ENCODE results near the gene MRTFA. TPM values are rescaled to one million over a fixed set of nuclear protein-coding genes. Genes with fewer than 3 reads are reported as not detected.

MRTFA gene
- total RNA-seq, 1 donor from 2014 or later: 24.9 TPM

DNA sequence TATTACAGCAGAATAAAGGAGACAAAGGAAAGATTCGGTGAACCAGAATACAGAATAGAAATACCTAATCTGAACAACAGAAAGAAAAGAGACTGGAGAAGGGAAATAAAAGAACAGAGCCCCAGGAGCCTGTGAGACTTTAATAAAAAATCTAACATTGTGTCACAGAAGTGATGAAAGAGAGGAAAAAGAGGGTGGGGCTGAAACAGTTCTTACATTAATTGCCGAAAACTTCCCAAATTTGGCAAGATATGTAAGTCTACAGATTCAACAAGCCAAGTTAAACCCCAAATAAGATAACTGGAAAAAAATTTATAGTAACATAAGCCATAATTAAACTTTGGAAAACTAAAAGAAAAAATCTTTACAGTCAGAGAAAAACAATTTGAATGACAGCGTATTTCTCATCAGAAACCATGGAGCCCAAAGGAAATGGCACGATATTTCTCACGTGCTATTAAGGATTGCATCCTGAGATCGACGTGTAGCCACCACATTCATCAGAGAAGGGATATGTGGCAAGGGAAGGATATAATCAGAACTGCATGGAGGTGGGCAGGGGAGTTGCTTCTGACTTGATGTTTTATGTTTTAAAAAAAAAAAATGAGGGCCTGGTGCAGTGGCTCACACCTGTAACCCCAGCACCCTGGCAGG is 192.2 kb downstream of the MRTFA start:
- FAIRE-seq (no peak), DNase-seq (ENCODE audit: low spot score in 2 of 2) (no peak)

- no peak for FAIRE-seq
- no peak for DNase-seq (ENCODE audit: low spot score in 2 of 2)
These were observed 192.8 kb downstream of the MRTFA start for GRCh38 chr22:40443732-40444131.

- DNase-seq (ENCODE audit: low spot score in 2 of 2): no peak
- FAIRE-seq: no peak
These were observed 194.6 kb downstream of the MRTFA start for GRCh38 chr22:40441761-40442390.

GRCh38 chr22:40436505-40437431 is 199.8 kb downstream of the MRTFA start:
- FAIRE-seq: no peak

DNA sequence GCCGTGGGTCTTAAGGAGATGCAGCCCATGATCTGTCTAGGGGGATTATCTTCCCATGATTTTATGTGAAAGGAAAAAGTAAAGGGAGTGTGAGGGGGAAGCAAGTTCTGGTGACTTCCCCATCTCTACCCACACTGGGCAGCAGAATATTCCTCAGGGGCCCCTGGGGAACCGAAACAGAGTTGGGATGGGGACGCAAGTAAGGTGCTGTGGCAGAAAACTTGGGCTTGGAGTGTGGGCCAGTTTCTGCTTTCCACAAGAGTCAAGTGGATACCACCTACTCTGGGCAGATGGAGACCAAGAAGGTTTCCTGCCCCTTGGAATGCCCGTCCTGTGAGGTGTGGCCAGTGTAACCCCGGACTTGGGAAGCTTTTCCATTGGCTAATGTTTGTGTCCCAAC is 201.8 kb downstream of the MRTFA start:
- FAIRE-seq (no peak), DNase-seq (ENCODE audit: low spot score in 2 of 2) (no peak)

More at GRCh38 chr22:40436505-40437431, 199.8 kb downstream of the MRTFA start:
- no peak for DNase-seq (ENCODE audit: low spot score in 2 of 2)

DNA sequence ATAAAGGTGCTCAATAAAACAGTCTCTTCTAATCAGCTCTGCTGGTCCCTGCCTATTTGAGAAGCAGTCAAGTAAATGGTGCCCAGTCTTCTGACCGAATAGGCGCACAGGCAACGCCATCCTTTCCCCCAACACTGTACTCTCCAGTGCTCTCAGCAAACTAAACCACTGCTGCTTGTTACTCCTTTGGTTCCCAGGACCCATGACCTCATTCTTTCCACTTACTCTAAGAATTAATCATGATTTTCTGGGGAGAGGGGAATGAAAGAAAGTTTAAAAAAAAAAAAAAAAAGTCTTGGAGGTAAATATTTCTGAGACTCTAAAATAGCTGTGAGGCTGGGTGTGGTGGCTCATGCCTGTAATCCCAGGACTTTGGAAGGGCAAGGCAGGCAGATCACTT is 202.4 kb downstream of the MRTFA start:
- no peak for FAIRE-seq
- no peak for DNase-seq (ENCODE audit: low spot score in 2 of 2)

- DNase-seq (ENCODE audit: low spot score in 2 of 2) (no peak), FAIRE-seq (no peak)
These were observed 203.0 kb downstream of the MRTFA start for GRCh38 chr22:40433416-40434090.

- DNase-seq (ENCODE audit: low spot score in 2 of 2) (no peak), FAIRE-seq (no peak)
These were observed 203.9 kb downstream of the MRTFA start for GRCh38 chr22:40432625-40433024.

GRCh38 chr22:40432157-40432556 is 204.4 kb downstream of the MRTFA start:
- DNase-seq (ENCODE audit: low spot score in 2 of 2): no peak
- FAIRE-seq: no peak

DNA sequence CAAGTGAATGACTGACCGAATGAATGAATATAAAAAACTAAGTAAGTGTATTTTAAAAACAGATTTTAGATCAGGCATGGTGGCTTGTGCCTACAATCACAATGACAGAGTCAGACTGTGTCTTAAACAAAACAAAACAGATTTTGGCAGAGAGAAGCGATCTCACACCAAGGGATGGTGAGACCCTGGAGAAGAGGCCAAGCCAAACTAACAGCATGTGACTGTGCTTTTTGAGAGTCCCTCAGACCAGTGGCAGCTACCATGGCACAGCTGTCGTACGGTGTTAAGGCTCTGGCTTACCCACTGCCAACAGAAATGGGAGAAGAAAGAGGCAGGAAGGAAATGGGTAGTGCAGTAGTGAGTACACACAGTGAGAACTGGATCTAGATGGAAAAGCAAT is 205.5 kb downstream of the MRTFA start:
- DNase-seq (ENCODE audit: low spot score in 2 of 2) (no peak), FAIRE-seq (no peak)

GRCh38 chr22:40429481-40429880 is 207.0 kb downstream of the MRTFA start:
- DNase-seq (ENCODE audit: low spot score in 2 of 2) (no peak), FAIRE-seq (no peak)

DNA sequence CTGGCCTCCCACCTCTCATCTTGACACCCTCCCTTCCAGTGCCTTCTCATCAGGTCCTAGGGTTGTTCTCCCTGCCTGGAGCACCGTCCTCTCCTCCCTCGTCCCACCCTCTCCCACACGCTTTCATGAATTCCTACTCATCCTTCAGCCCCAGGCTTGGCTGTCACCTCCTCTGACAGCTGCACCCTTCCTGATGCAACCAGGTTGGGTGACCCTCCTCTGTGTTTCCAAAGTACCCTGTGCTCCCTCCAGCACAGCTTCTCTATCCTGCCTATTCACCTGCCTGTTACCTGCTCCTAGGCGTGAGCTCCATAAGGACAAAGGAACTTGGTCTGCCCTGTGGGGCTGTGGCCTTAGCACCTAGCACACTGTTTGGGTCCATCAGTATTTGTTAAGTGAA is 207.7 kb downstream of the MRTFA start:
- FAIRE-seq (no peak), DNase-seq (ENCODE audit: low spot score in 2 of 2) (no peak)

GRCh38 chr22:40426594-40427333 is 209.8 kb downstream of the MRTFA start:
- FAIRE-seq (no peak), DNase-seq (ENCODE audit: low spot score in 2 of 2) (peak in 1 of 2 donors; percentile 66)

DNA sequence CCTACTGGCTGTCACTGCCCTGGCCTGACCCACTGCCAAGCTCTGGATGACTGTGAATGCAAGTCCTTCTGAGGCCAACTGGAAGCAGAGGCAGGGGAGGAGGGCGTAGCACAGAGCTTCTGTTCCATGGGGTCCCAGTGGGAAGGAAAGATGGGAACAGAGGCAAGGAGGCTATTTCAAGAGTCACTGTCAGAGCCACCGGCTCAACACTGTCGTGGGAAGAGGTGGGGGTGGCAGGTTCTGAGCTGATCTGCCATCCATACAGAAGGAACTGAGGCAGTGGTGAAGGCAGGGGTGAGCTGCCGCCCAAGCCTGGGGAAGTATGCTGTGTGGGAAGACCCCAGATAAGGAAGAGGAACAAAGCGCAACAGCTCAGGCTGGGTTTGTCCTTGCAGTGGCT is 211.4 kb downstream of the MRTFA start:
- DNase-seq (ENCODE audit: low spot score in 2 of 2) (no peak), FAIRE-seq (no peak)

- FAIRE-seq (no peak), DNase-seq (ENCODE audit: low spot score in 2 of 2) (no peak)
These were observed 212.5 kb downstream of the MRTFA start for GRCh38 chr22:40423882-40424640.

DNA sequence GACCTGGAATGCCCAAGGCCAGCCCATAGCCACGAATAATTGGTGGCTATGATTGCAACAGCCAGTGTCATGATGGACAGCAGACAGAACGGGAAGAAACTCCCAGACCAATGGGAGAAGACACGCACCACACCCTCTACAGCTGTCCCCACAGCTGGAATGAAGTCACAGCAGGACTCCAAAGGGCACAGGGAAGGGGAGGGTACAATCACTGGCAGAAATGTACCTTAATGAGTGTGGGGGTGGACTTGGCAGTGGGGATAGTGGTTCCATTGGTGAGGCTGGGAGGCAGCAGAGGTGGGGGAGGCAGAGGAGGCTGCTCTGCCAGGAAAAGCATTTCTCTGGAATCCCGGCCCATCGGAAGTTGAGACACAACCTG is 213.2 kb downstream of the MRTFA start:
- DNase-seq (ENCODE audit: low spot score in 2 of 2) (no peak), FAIRE-seq (no peak)

DNA sequence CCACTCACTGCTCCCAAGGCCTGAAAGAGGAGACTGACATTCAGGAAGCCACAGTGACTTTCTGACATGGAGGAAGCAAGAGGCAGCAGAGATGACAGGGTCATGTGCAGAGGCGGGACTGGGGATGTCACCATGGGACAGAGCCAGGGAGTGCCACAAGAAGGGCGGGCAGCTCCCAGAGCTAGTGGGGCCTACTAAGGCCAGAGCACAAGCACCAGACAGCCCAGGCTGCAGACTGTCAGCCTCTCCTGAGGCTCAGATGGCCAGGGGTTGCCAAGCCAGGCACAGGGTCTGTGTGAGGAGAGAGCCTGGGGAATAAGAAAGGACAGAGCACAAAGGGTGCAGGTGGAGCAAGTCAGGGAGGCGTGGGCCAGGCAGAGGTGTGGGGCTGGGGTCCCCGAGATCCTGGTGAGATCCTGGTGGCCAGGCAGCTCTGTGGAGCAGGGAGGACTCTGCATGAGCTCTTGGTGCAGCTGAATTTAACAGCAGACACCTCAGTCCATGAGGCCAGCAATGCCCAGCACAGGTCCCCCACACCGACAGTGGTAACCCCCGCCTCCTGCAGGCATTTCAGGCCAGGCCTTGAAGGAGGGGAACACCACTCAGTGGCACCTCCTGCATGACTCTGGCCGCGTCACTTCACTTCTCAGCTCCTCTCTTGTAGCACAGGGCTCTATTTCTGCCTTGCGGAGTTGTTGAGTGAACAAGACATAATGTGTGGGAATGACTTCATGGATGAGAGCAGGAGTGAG is 213.8 kb downstream of the MRTFA start:
- no peak for DNase-seq (ENCODE audit: low spot score in 2 of 2)
- FAIRE-seq: no peak

- FAIRE-seq: no peak
These were observed 214.6 kb downstream of the MRTFA start for GRCh38 chr22:40421941-40422340.

DNA sequence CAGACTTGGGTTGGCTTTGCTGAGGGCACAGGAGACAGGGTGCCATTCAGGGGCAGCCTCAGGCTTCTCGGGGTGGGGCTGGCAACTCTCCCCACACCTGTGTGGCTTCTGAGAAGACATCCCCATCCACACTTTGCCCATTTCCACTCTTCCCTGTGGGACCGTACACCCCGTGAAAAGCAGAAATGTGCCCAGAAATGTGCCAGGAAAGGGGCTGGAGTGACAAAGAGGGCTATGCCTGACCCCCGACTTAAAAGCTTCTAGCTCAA is 215.5 kb downstream of the MRTFA start:
- no peak for DNase-seq (ENCODE audit: low spot score in 2 of 2)
- FAIRE-seq: no peak

More at GRCh38 chr22:40421941-40422340, 214.6 kb downstream of the MRTFA start:
- no peak for DNase-seq (ENCODE audit: low spot score in 2 of 2)

Measured in frontal cortex (tissue), 4 donors.